ENCODE data around the gene UNC5B. TPM values are rescaled to one million over a fixed set of nuclear protein-coding genes. Genes with fewer than 3 reads are reported as not detected.

The UNC5B gene
- total RNA-seq, 1 experiment from 2014 or later: 9.9 TPM

DNA sequence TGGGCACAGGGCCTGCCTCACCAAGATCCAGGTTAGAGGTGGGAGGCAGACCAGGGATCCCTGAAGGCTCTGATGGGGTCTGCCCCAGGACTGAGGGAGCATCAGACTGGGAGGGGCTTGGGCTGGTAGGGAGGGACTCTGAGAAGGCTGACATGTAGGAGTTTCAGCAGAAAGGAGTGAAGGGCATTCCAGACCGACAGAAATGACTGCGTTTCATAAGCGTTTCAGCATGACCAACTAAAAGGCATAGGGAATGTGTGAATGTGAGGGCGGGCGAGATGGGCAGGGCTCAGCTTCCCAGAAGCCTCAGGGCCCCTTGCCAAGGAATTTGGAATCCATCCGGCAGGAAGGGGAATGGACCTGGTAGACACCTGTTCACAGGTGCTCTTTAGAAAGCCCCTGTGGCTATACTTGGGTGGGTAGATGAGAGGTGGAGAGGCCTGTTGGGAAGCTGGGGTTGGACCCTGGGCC lies 81.8 kb downstream of the UNC5B start:
- POLR2A ChIA-PET (ENCODE audit: low non-redundant PET): no interaction called here
- Histone ChIP-seq H3K27ac (ENCODE audit: low read depth, low read length, poor library complexity, severe bottlenecking) (no peak overlapping the region), H3K36me3 (ENCODE audit: insufficient read depth, low read length, poor library complexity, severe bottlenecking) (peaks cover 4% of the 10 kb centered on the region), H3K4me1 (ENCODE audit: insufficient read depth, low read length, poor library complexity, severe bottlenecking) (no peaks in the 10 kb centered on the region), H3K27me3 (replicated peaks; ENCODE audit: insufficient read depth, low read depth, low read length, poor library complexity) (no peaks in the 10 kb centered on the region), H3K9me3 (ENCODE audit: low read depth, low read length, poor library complexity, severe bottlenecking) (no peaks in the 10 kb centered on the region), H3K4me3 (ENCODE audit: low read depth, low read length, poor library complexity, severe bottlenecking) (no peak overlapping the region)
- no TSS peak for BruUV-seq (replicated peaks)
- intact Hi-C loops (cut with micrococcal nuclease; ENCODE audit: unreplicated experiment): no loop called here
- CTCF ChIA-PET: no interaction called here
- no peak for DNase-seq (ENCODE audit: low spot score)
- TF ChIP-seq EZH2 (IDR thresholded peaks at IDR 0.05; ENCODE audit: borderline replicate concordance, low read depth, low read length, poor library complexity, severe bottlenecking) (no peak), CTCF (conservative IDR thresholded peaks at IDR 0.05; ENCODE audit: low read depth, low read length) (no peak)

DNA sequence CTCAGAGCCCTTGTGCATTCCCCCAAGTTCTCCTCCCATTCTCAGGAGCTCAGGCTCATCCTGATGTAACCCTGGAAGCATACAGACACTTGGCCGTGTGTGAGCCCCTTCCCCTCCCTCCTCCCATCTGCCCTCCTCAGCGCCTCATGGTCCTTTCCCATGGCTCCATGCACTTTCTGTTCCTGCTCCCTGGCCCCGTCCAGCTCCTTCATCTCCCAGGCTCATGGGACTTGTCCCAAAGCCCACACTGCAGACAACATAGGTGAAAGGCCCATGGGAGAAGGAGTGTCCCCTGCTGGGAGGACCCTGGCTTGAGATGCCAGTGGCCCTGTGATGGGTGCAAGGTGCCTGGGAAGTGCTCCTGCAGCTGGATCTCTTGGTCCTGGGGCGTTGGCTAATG lies 82.5 kb downstream of the UNC5B start:
- intact Hi-C loops (cut with micrococcal nuclease; ENCODE audit: unreplicated experiment): no loop called here
- H3K36me3 ChIP-seq (ENCODE audit: insufficient read depth, low read length, poor library complexity, severe bottlenecking): peaks cover 4% of the 10 kb centered on the region
- BruUV-seq (replicated peaks): no TSS peak
- H3K27ac ChIP-seq (ENCODE audit: low read depth, low read length, poor library complexity, severe bottlenecking): no peak overlapping the region
- POLR2A ChIA-PET (ENCODE audit: low non-redundant PET): no interaction called here
- no peak overlapping the region for H3K4me3 ChIP-seq (ENCODE audit: low read depth, low read length, poor library complexity, severe bottlenecking)
- TF ChIP-seq CTCF (conservative IDR thresholded peaks at IDR 0.05; ENCODE audit: low read depth, low read length) (no peak), EZH2 (IDR thresholded peaks at IDR 0.05; ENCODE audit: borderline replicate concordance, low read depth, low read length, poor library complexity, severe bottlenecking) (no peak)
- CTCF ChIA-PET: no interaction called here
- no peaks in the 10 kb centered on the region for H3K9me3 ChIP-seq (ENCODE audit: low read depth, low read length, poor library complexity, severe bottlenecking)
- no peaks in the 10 kb centered on the region for H3K27me3 ChIP-seq (replicated peaks; ENCODE audit: insufficient read depth, low read depth, low read length, poor library complexity)
- DNase-seq (ENCODE audit: low spot score): no peak
- H3K4me1 ChIP-seq (ENCODE audit: insufficient read depth, low read length, poor library complexity, severe bottlenecking): no peaks in the 10 kb centered on the region

- BruUV-seq (replicated peaks): no TSS peak
- Histone ChIP-seq H3K9me3 (ENCODE audit: low read depth, low read length, poor library complexity, severe bottlenecking) (no peaks in the 10 kb centered on the region), H3K27me3 (replicated peaks; ENCODE audit: insufficient read depth, low read depth, low read length, poor library complexity) (no peaks in the 10 kb centered on the region), H3K4me1 (ENCODE audit: insufficient read depth, low read length, poor library complexity, severe bottlenecking) (no peaks in the 10 kb centered on the region), H3K36me3 (ENCODE audit: insufficient read depth, low read length, poor library complexity, severe bottlenecking) (peaks cover 4% of the 10 kb centered on the region), H3K4me3 (ENCODE audit: low read depth, low read length, poor library complexity, severe bottlenecking) (no peak overlapping the region), H3K27ac (ENCODE audit: low read depth, low read length, poor library complexity, severe bottlenecking) (no peak overlapping the region)
- intact Hi-C loops (cut with micrococcal nuclease; ENCODE audit: unreplicated experiment): no loop called here
- no peak for TF ChIP-seq CTCF (conservative IDR thresholded peaks at IDR 0.05; ENCODE audit: low read depth, low read length)
- no peak for TF ChIP-seq EZH2 (IDR thresholded peaks at IDR 0.05; ENCODE audit: borderline replicate concordance, low read depth, low read length, poor library complexity, severe bottlenecking)
- CTCF ChIA-PET: no interaction called here
- no peak for DNase-seq (ENCODE audit: low spot score)
- POLR2A ChIA-PET (ENCODE audit: low non-redundant PET): no interaction called here
Measured at GRCh38 chr10:71295641-71296040, 83.3 kb downstream of the UNC5B start.

Measured in A673 (cell line).